ENCODE measurements around the gene TMEM19. TPM values are rescaled to one million over a fixed set of nuclear protein-coding genes. Genes with fewer than 3 reads are reported as not detected.
"Not testable (repeated sequence)": the region's sequence is repeated elsewhere in the genome, so short reads cannot be mapped to it uniquely, and the experiment has no call there.

Gene TMEM19
- total RNA-seq, 1 donor from 2014 or later, result 31.4 TPM

DNA sequence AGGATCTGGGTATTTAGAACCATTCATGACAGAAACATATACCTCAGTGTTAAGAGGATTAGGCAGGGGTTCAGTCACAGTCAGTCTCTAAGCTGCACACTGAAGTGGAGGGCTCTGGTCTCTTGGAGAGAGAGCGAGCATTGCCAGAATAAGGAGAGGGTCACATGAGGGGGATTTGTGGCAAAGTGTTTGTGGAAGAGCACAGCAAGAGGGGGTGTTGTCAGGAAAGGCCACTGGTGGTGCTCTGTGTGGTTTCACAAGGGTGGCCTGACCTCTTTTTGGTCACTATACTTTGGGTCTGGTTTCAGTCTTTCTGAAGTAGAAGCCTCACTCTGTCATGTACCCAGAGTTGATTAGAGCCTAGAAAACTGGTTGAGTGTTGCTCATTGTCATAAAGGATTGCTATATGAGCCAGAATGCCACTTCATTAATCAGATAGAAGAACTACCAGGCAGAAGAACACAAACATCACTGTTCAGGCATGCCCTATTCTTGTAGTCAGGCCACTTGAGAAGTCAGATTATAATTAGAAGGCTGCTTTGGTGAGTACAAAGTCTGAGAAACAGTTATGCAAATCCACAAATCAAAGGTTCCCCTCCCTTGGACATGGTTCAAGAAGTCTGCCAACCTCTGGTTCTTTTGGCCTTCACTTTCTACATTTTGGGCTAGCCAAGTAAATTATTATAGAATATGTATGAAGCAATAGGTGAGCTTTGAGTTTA, 8.4 kb downstream of the TMEM19 start:
- no peaks in the 10 kb centered on the region for H3K27me3 ChIP-seq (ENCODE audit: low read depth)
- no peaks in the 10 kb centered on the region for H3K4me1 ChIP-seq
- peaks cover 34% of the 10 kb centered on the region for H3K36me3 ChIP-seq
- H3K9me3 ChIP-seq, result no peaks in the 10 kb centered on the region
- DNase-seq, result no peak
- TF ChIP-seq CTCF (IDR thresholded peaks at IDR 0.05), result no peak
- no peak overlapping the region for H3K27ac ChIP-seq
- intact Hi-C loops (cut with DNase I), result no loop called here
- no peak overlapping the region for H3K4me3 ChIP-seq
- ATAC-seq, result no peak

GRCh38 chr12:71695782-71696181, 9.9 kb downstream of the TMEM19 start:
- intact Hi-C loops (cut with DNase I), result no loop called here

DNA sequence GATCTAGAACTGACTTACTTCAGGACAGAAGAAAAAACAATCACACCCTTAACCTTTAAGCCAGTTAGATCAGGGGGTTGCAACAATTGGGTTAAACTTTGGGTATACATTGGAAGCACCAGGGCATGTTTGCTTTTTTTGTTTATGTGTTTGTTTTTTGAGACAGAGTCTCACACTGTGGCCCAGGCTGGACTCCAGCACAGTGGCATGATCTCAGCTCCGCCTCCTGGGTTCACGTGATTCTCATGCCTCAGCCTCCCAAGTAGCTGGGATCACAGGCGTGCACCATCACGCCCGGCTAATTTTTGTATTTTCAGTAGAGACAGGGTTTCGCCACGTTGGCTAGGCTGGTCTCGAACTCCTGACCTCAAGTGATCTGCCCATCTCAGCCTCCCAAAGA, 16.3 kb downstream of the TMEM19 start:
- H3K9me3 ChIP-seq; H3K27me3 ChIP-seq (ENCODE audit: low read depth); H3K27ac ChIP-seq; H3K4me1 ChIP-seq; DNase-seq; intact Hi-C loops (cut with DNase I); H3K4me3 ChIP-seq; ATAC-seq: not testable (repeated sequence)
- peaks cover 56% of the 10 kb centered on the region for H3K36me3 ChIP-seq

More at GRCh38 chr12:71695782-71696181, 9.9 kb downstream of the TMEM19 start:
- no peak overlapping the region for H3K27ac ChIP-seq
- H3K4me3 ChIP-seq, result no peak overlapping the region
- no peaks in the 10 kb centered on the region for H3K9me3 ChIP-seq
- H3K27me3 ChIP-seq (ENCODE audit: low read depth), result no peaks in the 10 kb centered on the region
- ATAC-seq (no peak), DNase-seq (no peak)
- peaks cover 50% of the 10 kb centered on the region for H3K36me3 ChIP-seq
- H3K4me1 ChIP-seq, result no peaks in the 10 kb centered on the region
- TF ChIP-seq CTCF (IDR thresholded peaks at IDR 0.05), result no peak

- intact Hi-C loops (cut with DNase I), result no loop called here
- TF ChIP-seq CTCF (IDR thresholded peaks at IDR 0.05), result no peak
- DNase-seq (no peak), ATAC-seq (no peak)
- Histone ChIP-seq H3K27ac (no peak overlapping the region), H3K4me1 (no peaks in the 10 kb centered on the region), H3K27me3 (ENCODE audit: low read depth) (no peaks in the 10 kb centered on the region), H3K4me3 (no peak overlapping the region), H3K36me3 (peaks cover 52% of the 10 kb centered on the region), H3K9me3 (no peaks in the 10 kb centered on the region)
Measured at GRCh38 chr12:71702590-71702989, 16.7 kb downstream of the TMEM19 start.

- Histone ChIP-seq H3K27ac (no peak overlapping the region), H3K4me3 (no peak overlapping the region), H3K36me3 (peaks cover 46% of the 10 kb centered on the region), H3K4me1 (no peaks in the 10 kb centered on the region), H3K27me3 (ENCODE audit: low read depth) (no peaks in the 10 kb centered on the region), H3K9me3 (no peaks in the 10 kb centered on the region)
- TF ChIP-seq CTCF (IDR thresholded peaks at IDR 0.05), result no peak
- DNase-seq (no peak), ATAC-seq (no peak)
- intact Hi-C loops (cut with DNase I), result no loop called here
Measured at GRCh38 chr12:71703206-71703605, 17.3 kb downstream of the TMEM19 start.

DNA sequence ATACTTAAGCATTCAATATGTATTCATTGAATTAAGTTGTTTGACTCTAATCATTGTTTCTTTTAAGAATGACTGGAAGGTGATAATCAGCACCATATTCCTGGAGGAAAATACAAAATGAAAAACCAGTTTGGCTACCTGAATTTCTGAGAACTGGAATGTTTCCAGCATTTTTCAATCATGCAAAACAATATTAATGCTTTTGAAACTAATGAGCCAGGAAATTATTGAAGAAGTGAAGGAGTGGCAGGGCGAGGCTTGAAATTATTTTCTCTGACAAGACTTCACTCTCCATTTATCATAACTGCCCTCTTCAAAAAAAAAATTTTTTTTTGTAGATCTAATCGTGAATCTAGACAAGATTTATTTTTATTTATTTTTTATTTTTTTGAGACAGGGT, 19.0 kb downstream of the TMEM19 start:
- Histone ChIP-seq H3K36me3 (peaks cover 28% of the 10 kb centered on the region), H3K9me3 (no peaks in the 10 kb centered on the region), H3K4me1 (no peaks in the 10 kb centered on the region), H3K27me3 (ENCODE audit: low read depth) (no peaks in the 10 kb centered on the region), H3K27ac (no peak overlapping the region), H3K4me3 (no peak overlapping the region)
- ATAC-seq (no peak), DNase-seq (no peak)
- intact Hi-C loops (cut with DNase I), result no loop called here
- TF ChIP-seq CTCF (IDR thresholded peaks at IDR 0.05), result no peak
